ENCODE results near the gene PMCH. TPM values are rescaled to one million over a fixed set of nuclear protein-coding genes. Genes with fewer than 3 reads are reported as not detected.
"Not testable (repeated sequence)": the region's sequence is repeated elsewhere in the genome, so short reads cannot be mapped to it uniquely, and the experiment has no call there.

Gene PMCH, protein sequence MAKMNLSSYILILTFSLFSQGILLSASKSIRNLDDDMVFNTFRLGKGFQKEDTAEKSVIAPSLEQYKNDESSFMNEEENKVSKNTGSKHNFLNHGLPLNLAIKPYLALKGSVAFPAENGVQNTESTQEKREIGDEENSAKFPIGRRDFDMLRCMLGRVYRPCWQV
- not detected in 3 replicates for total RNA-seq
- long read RNA-seq: 0 reads

GRCh38 chr12:102197789-102198188 is at the start of gene PMCH:
TSS of gene PMCH (minus strand) at chr12:102197833. CDS start at chr12:102197770, 63 bp downstream.
- peaks cover 4% of the 10 kb centered on the region for H3K4me1 Mint-ChIP-seq (ENCODE audit: low read depth)

DNA sequence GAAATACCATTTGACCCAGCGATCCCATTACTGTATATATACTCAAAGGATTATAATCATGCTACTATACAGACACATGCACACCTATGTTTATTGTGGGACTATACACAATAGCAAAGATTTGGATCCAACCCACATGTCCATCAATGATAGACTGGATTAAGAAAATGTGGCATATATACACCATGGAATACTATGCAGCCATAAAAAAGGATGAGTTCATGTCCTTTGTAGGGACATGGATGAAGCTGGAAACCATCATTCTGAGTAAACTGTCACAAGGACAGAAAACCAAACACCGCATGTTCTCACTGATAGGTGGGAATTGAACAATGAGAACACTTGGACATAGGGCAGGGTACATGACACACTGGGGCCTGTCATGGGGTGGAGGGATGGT is 43.2 kb upstream of the PMCH start:
- not testable (repeated sequence) for H3K4me3 Mint-ChIP-seq (ENCODE audit: unreplicated experiment); H3K27ac Mint-ChIP-seq (ENCODE audit: unreplicated experiment); H3K27me3 Mint-ChIP-seq (ENCODE audit: low read depth); DNase-seq (ENCODE audit: low spot score); H3K4me1 Mint-ChIP-seq (ENCODE audit: low read depth); H3K36me3 Mint-ChIP-seq (ENCODE audit: low read depth)
- H3K9me3 Mint-ChIP-seq (ENCODE audit: low read depth): peaks cover 17% of the 10 kb centered on the region

More at GRCh38 chr12:102197789-102198188, at the start of gene PMCH:
- H3K27ac Mint-ChIP-seq (ENCODE audit: unreplicated experiment): no peak within 1 kb of the TSS
- no peaks in the 10 kb centered on the region for H3K9me3 Mint-ChIP-seq (ENCODE audit: low read depth)
- H3K36me3 Mint-ChIP-seq (ENCODE audit: low read depth): no peaks in the 10 kb centered on the region
- H3K27me3 Mint-ChIP-seq (ENCODE audit: low read depth): no peaks in the 10 kb centered on the region
- no peak for DNase-seq (ENCODE audit: low spot score)
- no peak within 1 kb of the TSS for H3K4me3 Mint-ChIP-seq (ENCODE audit: unreplicated experiment)
- TF ChIP-seq, protein P1, sequence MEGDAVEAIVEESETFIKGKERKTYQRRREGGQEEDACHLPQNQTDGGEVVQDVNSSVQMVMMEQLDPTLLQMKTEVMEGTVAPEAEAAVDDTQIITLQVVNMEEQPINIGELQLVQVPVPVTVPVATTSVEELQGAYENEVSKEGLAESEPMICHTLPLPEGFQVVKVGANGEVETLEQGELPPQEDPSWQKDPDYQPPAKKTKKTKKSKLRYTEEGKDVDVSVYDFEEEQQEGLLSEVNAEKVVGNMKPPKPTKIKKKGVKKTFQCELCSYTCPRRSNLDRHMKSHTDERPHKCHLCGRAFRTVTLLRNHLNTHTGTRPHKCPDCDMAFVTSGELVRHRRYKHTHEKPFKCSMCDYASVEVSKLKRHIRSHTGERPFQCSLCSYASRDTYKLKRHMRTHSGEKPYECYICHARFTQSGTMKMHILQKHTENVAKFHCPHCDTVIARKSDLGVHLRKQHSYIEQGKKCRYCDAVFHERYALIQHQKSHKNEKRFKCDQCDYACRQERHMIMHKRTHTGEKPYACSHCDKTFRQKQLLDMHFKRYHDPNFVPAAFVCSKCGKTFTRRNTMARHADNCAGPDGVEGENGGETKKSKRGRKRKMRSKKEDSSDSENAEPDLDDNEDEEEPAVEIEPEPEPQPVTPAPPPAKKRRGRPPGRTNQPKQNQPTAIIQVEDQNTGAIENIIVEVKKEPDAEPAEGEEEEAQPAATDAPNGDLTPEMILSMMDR (IDR thresholded peaks at IDR 0.05): no peak

DNA sequence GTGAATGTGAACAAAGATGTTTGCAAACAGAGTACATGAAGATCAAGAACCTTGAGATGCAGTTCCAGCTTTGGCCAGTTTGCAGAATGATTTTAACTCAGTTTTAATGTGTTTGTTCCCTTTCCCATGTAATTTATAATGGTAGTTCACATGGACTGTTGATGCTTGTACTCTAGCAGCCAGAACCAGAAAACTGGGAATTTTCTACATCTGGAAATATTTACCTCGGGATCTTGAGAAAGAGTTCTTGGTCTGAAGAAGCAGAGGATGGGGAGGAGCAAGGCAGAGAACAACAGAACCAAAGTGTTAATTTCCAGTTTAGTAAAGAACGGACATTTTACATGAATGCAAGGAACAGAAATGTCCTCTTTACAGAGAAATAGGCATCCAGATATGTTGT is 37.0 kb upstream of the PMCH start:
- Mint-ChIP-seq H3K4me3 (ENCODE audit: unreplicated experiment) (no peak overlapping the region), H3K9me3 (ENCODE audit: low read depth) (peaks cover 2% of the 10 kb centered on the region), H3K27ac (ENCODE audit: unreplicated experiment) (no peak overlapping the region), H3K36me3 (ENCODE audit: low read depth) (no peaks in the 10 kb centered on the region), H3K27me3 (ENCODE audit: low read depth) (peaks cover 17% of the 10 kb centered on the region), H3K4me1 (ENCODE audit: low read depth) (no peaks in the 10 kb centered on the region)
- TF ChIP-seq, protein P1 (IDR thresholded peaks at IDR 0.05): no peak
- no peak for DNase-seq (ENCODE audit: low spot score)

DNA sequence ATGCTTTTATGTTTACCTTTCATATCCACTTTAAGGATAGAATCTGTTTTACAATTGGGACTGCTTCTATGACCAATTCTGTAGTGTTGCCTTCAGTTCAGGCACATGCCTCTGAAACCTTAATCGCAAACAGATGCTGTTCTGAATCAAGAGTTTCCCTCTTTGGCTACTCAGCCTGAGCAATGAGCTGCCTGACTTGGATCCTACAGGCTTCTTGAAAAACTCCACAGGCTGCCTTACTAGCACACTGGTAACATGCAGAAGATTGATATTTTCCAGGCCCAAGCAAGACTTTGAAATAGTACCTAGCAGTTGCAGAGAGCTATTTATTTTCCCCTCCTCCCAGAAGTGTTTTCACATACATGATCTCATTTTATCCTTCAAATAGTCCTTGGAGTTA is 34.8 kb upstream of the PMCH start:
- peaks cover 17% of the 10 kb centered on the region for H3K27me3 Mint-ChIP-seq (ENCODE audit: low read depth)
- TF ChIP-seq, protein P1 (IDR thresholded peaks at IDR 0.05): no peak
- no peaks in the 10 kb centered on the region for H3K36me3 Mint-ChIP-seq (ENCODE audit: low read depth)
- H3K9me3 Mint-ChIP-seq (ENCODE audit: low read depth): peaks cover under 1% of the 10 kb centered on the region
- H3K4me3 Mint-ChIP-seq (ENCODE audit: unreplicated experiment): no peak overlapping the region
- no peak overlapping the region for H3K27ac Mint-ChIP-seq (ENCODE audit: unreplicated experiment)
- DNase-seq (ENCODE audit: low spot score): no peak
- H3K4me1 Mint-ChIP-seq (ENCODE audit: low read depth): no peaks in the 10 kb centered on the region

DNA sequence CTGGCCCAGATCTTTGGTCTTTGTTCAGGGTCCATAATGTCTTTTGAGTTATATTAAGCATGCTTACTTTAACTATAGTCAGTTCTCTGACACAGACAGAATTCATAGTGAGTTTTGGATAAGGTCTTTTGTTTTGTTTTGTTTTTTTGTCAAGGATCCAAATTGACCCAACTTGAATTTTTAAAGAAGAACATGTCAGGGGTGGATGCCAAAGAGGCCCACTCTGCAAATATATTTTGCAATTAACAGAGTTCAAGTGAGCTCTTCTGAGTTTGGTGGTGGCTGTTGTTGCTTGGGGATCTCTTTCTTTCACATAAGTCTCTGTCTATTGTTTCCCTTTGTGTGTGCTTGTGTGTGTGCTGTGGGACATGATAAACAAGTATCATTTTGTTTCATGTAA is 34.4 kb upstream of the PMCH start:
- no peaks in the 10 kb centered on the region for H3K9me3 Mint-ChIP-seq (ENCODE audit: low read depth)
- no peaks in the 10 kb centered on the region for H3K4me1 Mint-ChIP-seq (ENCODE audit: low read depth)
- peaks cover 17% of the 10 kb centered on the region for H3K27me3 Mint-ChIP-seq (ENCODE audit: low read depth)
- TF ChIP-seq, protein P1 (IDR thresholded peaks at IDR 0.05): no peak
- H3K27ac Mint-ChIP-seq (ENCODE audit: unreplicated experiment): no peak overlapping the region
- H3K4me3 Mint-ChIP-seq (ENCODE audit: unreplicated experiment): no peak overlapping the region
- no peak for DNase-seq (ENCODE audit: low spot score)
- no peaks in the 10 kb centered on the region for H3K36me3 Mint-ChIP-seq (ENCODE audit: low read depth)

DNA sequence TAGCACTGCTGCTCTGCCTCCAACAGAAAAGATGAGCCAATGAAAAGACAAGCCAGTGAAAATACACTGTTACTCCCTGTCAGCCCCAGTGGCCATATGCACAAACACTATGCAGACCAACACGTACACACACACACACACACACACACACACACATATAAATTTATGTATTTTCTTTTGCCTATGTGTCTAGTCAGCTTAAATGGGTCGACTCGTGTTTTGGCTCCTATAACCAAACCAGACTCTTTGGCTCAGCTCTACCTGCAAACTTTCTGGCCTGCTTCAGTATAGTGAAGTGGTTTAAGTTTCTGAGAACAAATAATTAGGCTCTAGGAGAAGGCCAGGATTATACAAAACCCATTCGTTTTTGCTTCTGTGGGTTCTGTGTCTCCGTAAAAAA is 30.3 kb upstream of the PMCH start:
- Mint-ChIP-seq H3K36me3 (ENCODE audit: low read depth) (no peaks in the 10 kb centered on the region), H3K4me3 (ENCODE audit: unreplicated experiment) (no peak overlapping the region), H3K27me3 (ENCODE audit: low read depth) (peaks cover 14% of the 10 kb centered on the region)

More for the DNA sequence above, 30.3 kb upstream of the PMCH start:
- TF ChIP-seq, protein P1 (IDR thresholded peaks at IDR 0.05): no peak
- DNase-seq (ENCODE audit: low spot score): no peak
- H3K4me1 Mint-ChIP-seq (ENCODE audit: low read depth): no peaks in the 10 kb centered on the region
- no peak overlapping the region for H3K27ac Mint-ChIP-seq (ENCODE audit: unreplicated experiment)
- no peaks in the 10 kb centered on the region for H3K9me3 Mint-ChIP-seq (ENCODE audit: low read depth)
